ENCODE measurements around the gene CHD2. TPM values are rescaled to one million over a fixed set of nuclear protein-coding genes. Genes with fewer than 3 reads are reported as not detected.

The CHD2 gene
- total and polyA plus RNA-seq, 4 donors = 39.4 to 547 (median 76.3) TPM

DNA sequence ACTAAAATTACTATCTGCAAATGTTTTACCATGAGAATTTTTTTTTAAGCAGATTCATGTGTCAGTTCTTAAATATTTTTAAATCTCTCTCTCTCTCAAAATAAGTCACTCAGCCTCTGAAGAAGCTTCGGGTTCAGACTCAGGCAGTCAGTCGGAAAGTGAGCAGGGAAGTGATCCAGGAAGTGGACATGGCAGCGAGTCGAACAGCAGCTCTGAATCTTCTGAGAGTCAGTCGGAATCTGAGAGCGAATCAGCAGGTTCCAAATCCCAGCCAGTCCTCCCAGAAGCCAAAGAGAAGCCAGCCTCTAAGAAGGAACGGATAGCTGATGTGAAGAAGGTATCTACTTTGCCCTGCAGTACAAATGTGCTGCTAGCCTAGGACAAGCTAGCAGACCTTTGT is 24.1 kb downstream of the CHD2 start:
- H3K4me1 ChIP-seq (ENCODE audit: control insufficient read depth in 5 of 5, insufficient read depth in 5 of 5, low read length in 5 of 5) = peaks cover 0 to 28% (median 8%) of the 10 kb centered on the region in 5 donors
- no peak for ATAC-seq (ENCODE audit: insufficient read depth, low FRiP score)
- WGBS, 2 donors = 54 to 63% methylated on average over 7 of the region's 7 CpGs

DNA sequence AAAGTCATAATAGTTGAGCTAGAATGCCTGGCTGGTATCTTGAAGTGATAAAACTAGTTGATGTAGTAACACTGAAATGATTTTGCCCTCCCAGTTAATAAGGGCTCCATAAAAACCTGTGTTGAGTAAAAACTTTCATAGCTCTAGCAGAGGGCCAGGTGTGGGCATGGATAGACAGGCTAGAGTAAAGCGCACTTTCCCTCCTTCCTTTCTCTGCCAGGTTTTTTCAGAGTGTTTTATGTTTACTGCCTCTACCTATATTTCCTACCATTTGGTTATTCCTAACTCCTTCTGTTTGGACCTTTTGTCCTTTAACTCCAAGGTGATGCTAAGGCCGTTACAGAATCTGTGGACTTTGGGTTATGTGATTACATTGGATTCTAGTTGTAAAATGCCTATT is 25.3 kb downstream of the CHD2 start:
- ATAC-seq (ENCODE audit: insufficient read depth, low FRiP score) (no peak), DNase-seq (no peak)
- Histone ChIP-seq H3K4me3 (no peak overlapping the region), H3K36me3 (ENCODE audit: control insufficient read depth in 4 of 4, insufficient read depth in 4 of 4, low read length in 4 of 4) (peaks cover 15 to 45% (median 32%) of the 10 kb centered on the region in 4 donors), H3K27ac (ENCODE audit: low read depth in 1 of 2, low read length in 1 of 2) (peak overlapping the region in 1 of 2 donors; percentile 6), H3K9me3 (ENCODE audit: control insufficient read depth in 4 of 4, insufficient read depth in 3 of 4, low read length in 3 of 4) (no peaks in the 10 kb centered on the region), H3K9ac (ENCODE audit: insufficient read depth in 1 of 2, low read length in 2 of 2) (no peak overlapping the region), H3K4me1 (ENCODE audit: control insufficient read depth in 5 of 5, insufficient read depth in 5 of 5, low read length in 5 of 5) (peaks cover 0 to 34% (median 8%) of the 10 kb centered on the region in 5 donors), H3K27me3 (ENCODE audit: control insufficient read depth in 3 of 3, insufficient read depth in 3 of 3, low read length in 2 of 3) (no peaks in the 10 kb centered on the region)
- 95 to 97% methylated on average over 2 of the region's 2 CpGs for WGBS, 2 donors
- TF ChIP-seq, protein P1, sequence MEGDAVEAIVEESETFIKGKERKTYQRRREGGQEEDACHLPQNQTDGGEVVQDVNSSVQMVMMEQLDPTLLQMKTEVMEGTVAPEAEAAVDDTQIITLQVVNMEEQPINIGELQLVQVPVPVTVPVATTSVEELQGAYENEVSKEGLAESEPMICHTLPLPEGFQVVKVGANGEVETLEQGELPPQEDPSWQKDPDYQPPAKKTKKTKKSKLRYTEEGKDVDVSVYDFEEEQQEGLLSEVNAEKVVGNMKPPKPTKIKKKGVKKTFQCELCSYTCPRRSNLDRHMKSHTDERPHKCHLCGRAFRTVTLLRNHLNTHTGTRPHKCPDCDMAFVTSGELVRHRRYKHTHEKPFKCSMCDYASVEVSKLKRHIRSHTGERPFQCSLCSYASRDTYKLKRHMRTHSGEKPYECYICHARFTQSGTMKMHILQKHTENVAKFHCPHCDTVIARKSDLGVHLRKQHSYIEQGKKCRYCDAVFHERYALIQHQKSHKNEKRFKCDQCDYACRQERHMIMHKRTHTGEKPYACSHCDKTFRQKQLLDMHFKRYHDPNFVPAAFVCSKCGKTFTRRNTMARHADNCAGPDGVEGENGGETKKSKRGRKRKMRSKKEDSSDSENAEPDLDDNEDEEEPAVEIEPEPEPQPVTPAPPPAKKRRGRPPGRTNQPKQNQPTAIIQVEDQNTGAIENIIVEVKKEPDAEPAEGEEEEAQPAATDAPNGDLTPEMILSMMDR (IDR thresholded peaks at IDR 0.05; ENCODE audit: control extremely low read depth, extremely low read depth) = no peak

More for the DNA sequence above, 24.1 kb downstream of the CHD2 start:
- Histone ChIP-seq H3K4me3 (no peak overlapping the region), H3K9me3 (ENCODE audit: control insufficient read depth in 4 of 4, insufficient read depth in 3 of 4, low read length in 3 of 4) (no peaks in the 10 kb centered on the region), H3K27me3 (ENCODE audit: control insufficient read depth in 3 of 3, insufficient read depth in 3 of 3, low read length in 2 of 3) (no peaks in the 10 kb centered on the region), H3K27ac (ENCODE audit: low read depth in 1 of 2, low read length in 1 of 2) (no peak overlapping the region), H3K36me3 (ENCODE audit: control insufficient read depth in 4 of 4, insufficient read depth in 4 of 4, low read length in 4 of 4) (peaks cover 15 to 42% (median 26%) of the 10 kb centered on the region in 4 donors), H3K9ac (ENCODE audit: insufficient read depth in 1 of 2, low read length in 2 of 2) (no peak overlapping the region)
- TF ChIP-seq, protein P1 (IDR thresholded peaks at IDR 0.05; ENCODE audit: control extremely low read depth, extremely low read depth) = no peak
- DNase-seq = no peak

DNA sequence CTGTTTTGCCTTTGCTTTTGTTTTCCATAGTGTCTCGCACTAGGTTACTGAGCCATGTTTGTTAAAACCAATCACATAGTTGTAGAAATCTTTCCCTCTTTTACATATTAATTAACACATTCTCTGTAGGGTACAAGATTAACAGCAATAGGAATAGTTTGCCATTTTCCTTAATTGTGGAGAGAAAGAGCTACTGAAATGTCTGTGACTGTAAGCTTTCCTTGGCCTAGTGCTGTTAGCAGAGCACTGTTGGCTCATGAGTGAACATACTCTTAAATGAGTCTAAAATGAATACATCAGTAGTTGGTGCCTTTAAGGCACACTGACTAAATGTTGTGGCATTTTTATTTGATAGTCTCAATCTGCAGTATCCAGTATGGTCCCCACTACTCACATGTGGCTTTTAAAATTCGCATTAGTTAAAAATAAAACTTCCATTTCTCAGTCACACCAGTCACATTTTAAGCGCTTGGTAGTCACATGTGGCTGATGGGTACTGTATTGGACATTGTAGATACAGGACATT is 28.2 kb downstream of the CHD2 start:
- Histone ChIP-seq H3K9me3 (ENCODE audit: control insufficient read depth in 4 of 4, insufficient read depth in 3 of 4, low read length in 3 of 4) (no peaks in the 10 kb centered on the region), H3K27me3 (ENCODE audit: control insufficient read depth in 3 of 3, insufficient read depth in 3 of 3, low read length in 2 of 3) (no peaks in the 10 kb centered on the region), H3K9ac (ENCODE audit: insufficient read depth in 1 of 2, low read length in 2 of 2) (no peak overlapping the region), H3K4me3 (no peak overlapping the region), H3K4me1 (ENCODE audit: control insufficient read depth in 5 of 5, insufficient read depth in 5 of 5, low read length in 5 of 5) (peaks cover 0 to 15% (median 0%) of the 10 kb centered on the region in 5 donors), H3K36me3 (ENCODE audit: control insufficient read depth in 4 of 4, insufficient read depth in 4 of 4, low read length in 4 of 4) (peaks cover 25 to 56% (median 40%) of the 10 kb centered on the region in 4 donors), H3K27ac (ENCODE audit: low read depth in 1 of 2, low read length in 1 of 2) (no peak overlapping the region)
- WGBS, 2 donors = 87 to 97% methylated on average over 3 of the region's 3 CpGs
- TF ChIP-seq, protein P1 (IDR thresholded peaks at IDR 0.05; ENCODE audit: control extremely low read depth, extremely low read depth) = no peak
- DNase-seq = no peak
- ATAC-seq (ENCODE audit: insufficient read depth, low FRiP score) = no peak

DNA sequence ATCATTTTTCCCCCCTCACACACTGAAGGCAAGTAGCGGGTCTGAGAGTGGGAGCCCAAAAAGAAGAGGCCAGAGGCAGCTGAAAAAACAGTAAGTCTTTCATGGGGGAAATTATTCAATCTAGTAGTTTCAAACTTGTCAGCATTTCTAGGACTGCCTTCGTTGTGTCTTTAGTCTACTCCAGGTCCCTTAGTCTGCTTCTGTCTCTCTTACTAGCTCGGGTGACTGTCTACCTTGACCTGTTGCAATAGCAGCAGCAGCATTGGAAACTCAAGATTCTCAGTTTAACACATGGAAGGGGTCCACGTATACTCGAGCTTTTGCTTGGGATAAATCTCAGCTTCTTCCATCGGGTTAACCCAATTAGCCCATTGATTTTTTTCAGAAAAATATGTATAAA is 28.9 kb downstream of the CHD2 start:
- no peak for DNase-seq
- Histone ChIP-seq H3K9ac (ENCODE audit: insufficient read depth in 1 of 2, low read length in 2 of 2) (no peak overlapping the region), H3K4me1 (ENCODE audit: control insufficient read depth in 5 of 5, insufficient read depth in 5 of 5, low read length in 5 of 5) (peaks cover 0 to 15% (median 0%) of the 10 kb centered on the region in 5 donors), H3K9me3 (ENCODE audit: control insufficient read depth in 4 of 4, insufficient read depth in 3 of 4, low read length in 3 of 4) (no peaks in the 10 kb centered on the region), H3K27me3 (ENCODE audit: control insufficient read depth in 3 of 3, insufficient read depth in 3 of 3, low read length in 2 of 3) (no peaks in the 10 kb centered on the region), H3K27ac (ENCODE audit: low read depth in 1 of 2, low read length in 1 of 2) (no peak overlapping the region), H3K36me3 (ENCODE audit: control insufficient read depth in 4 of 4, insufficient read depth in 4 of 4, low read length in 4 of 4) (peaks cover 25 to 63% (median 43%) of the 10 kb centered on the region in 4 donors), H3K4me3 (no peak overlapping the region)
- 85 to 93% methylated on average over 6 of the region's 6 CpGs for WGBS, 2 donors
- TF ChIP-seq, protein P1 (IDR thresholded peaks at IDR 0.05; ENCODE audit: control extremely low read depth, extremely low read depth) = no peak
- no peak for ATAC-seq (ENCODE audit: insufficient read depth, low FRiP score)
